ENCODE measurements around the gene LRAT. TPM values are rescaled to one million over a fixed set of nuclear protein-coding genes. Genes with fewer than 3 reads are reported as not detected.

Gene LRAT
- 20.3 to 23.3 TPM (median 22.9 TPM) in 3 replicates for total RNA-seq

DNA sequence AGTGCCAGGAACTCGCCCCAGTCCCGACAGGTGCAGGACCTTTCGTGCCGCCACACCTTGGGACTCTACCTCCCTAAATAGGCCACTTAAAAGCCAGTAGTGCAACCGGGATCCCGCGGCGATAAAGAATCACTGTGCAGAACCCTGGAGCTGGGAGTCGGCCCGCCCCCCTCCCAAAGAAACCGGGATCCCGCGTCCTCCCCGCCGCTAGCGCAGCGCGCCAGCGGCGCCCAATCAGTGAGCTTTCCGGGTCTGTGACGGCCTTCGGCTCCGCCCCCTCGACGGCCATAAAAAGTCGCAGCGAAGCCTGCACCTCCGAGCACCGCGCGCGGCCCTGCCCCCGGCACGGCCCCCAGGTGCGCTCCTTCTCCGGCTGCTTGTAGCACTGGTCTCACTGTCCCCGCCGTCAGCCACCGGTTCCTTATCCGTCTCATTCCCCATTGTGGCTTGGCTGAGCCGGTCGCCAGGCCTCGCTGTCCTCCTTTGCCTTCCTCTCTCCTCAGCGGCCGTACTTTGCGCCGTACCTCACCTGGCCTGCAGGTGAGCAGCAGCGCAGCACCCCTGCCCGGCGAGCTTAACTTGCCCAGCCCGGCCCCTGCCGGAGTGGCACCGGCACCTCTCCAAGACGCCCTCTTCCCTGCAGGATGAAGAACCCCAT, at the start of gene LRAT:
Gene LRAT, plus strand, starts transcription at position 318 of the 658 bp plus-strand sequence. Its CDS starts 327 bp downstream, at position 645.
- Mint-ChIP-seq H3K27me3 (ENCODE audit: low read depth) (peaks cover 96% of the 10 kb centered on the region), H3K4me1 (peaks cover 34% of the 10 kb centered on the region), H3K36me3 (no peaks in the 10 kb centered on the region), H3K27ac (peak within 1 kb of the TSS; percentile 50), H3K4me3 (peak within 1 kb of the TSS; percentile 92), H3K9me3 (no peaks in the 10 kb centered on the region)
- peak; percentile 52 to 78 for DNase-seq (ENCODE audit: low spot score in 2 of 2, unreplicated experiment in 2 of 2)
- TF ChIP-seq, protein P1, sequence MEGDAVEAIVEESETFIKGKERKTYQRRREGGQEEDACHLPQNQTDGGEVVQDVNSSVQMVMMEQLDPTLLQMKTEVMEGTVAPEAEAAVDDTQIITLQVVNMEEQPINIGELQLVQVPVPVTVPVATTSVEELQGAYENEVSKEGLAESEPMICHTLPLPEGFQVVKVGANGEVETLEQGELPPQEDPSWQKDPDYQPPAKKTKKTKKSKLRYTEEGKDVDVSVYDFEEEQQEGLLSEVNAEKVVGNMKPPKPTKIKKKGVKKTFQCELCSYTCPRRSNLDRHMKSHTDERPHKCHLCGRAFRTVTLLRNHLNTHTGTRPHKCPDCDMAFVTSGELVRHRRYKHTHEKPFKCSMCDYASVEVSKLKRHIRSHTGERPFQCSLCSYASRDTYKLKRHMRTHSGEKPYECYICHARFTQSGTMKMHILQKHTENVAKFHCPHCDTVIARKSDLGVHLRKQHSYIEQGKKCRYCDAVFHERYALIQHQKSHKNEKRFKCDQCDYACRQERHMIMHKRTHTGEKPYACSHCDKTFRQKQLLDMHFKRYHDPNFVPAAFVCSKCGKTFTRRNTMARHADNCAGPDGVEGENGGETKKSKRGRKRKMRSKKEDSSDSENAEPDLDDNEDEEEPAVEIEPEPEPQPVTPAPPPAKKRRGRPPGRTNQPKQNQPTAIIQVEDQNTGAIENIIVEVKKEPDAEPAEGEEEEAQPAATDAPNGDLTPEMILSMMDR (IDR thresholded peaks at IDR 0.05; ENCODE audit: unreplicated experiment), result peak; percentile 21

DNA sequence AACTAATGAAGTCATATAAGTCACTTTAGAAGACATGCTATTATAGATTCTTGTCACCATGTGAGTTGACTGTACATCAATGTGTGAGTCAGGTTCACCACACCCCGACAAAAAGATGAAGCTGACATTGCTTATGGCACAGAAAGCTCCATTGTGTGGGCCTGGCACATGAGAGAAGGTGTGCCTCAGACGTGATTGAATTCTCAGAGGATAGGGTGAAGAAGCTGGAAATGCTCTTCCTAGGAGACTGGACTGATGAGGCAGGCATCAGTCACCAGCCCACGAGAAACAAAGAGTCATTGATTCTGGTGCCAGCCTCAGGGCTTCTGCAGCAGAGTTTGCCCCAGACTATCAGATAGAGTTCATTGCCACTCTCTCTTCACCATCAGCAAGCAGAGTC, 35.9 kb upstream of the LRAT start:
- peaks cover 12% of the 10 kb centered on the region for H3K27me3 Mint-ChIP-seq (ENCODE audit: low read depth)
- H3K27ac Mint-ChIP-seq, result no peak overlapping the region
- TF ChIP-seq, protein P1 (IDR thresholded peaks at IDR 0.05; ENCODE audit: unreplicated experiment), result no peak

DNA sequence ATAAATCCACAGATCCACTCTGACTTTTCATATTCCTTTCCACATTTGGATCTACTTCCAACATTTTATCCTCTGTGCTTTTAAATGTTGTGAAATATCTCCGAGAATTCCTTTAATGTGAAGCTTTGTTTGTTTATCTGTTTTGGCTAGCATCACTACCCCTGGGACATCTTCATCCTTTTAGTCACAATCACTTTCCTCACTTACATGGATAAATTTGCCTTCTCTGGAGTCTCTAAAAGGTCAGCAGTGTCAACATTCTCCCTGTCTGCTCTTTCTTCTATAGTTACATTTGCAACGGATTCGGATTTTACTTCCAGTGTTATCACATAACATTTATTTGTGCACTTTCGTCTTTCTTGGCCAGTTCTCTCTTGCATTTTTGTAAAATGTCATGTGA, 34.2 kb upstream of the LRAT start:
- TF ChIP-seq, protein P1 (IDR thresholded peaks at IDR 0.05; ENCODE audit: unreplicated experiment), result no peak
- peaks cover 9% of the 10 kb centered on the region for H3K27me3 Mint-ChIP-seq (ENCODE audit: low read depth)
- DNase-seq (ENCODE audit: low spot score in 2 of 2, unreplicated experiment in 2 of 2), result no peak
- H3K36me3 Mint-ChIP-seq, result no peaks in the 10 kb centered on the region
- no peak overlapping the region for H3K4me3 Mint-ChIP-seq
- H3K27ac Mint-ChIP-seq, result no peak overlapping the region
- H3K4me1 Mint-ChIP-seq, result peaks cover 5% of the 10 kb centered on the region
- H3K9me3 Mint-ChIP-seq, result peaks cover 3% of the 10 kb centered on the region

More for the DNA sequence above, 35.9 kb upstream of the LRAT start:
- DNase-seq (ENCODE audit: low spot score in 2 of 2, unreplicated experiment in 2 of 2), result no peak
- H3K9me3 Mint-ChIP-seq, result peaks cover 3% of the 10 kb centered on the region
- no peaks in the 10 kb centered on the region for H3K36me3 Mint-ChIP-seq
- no peaks in the 10 kb centered on the region for H3K4me1 Mint-ChIP-seq
- H3K4me3 Mint-ChIP-seq, result no peak overlapping the region

DNA sequence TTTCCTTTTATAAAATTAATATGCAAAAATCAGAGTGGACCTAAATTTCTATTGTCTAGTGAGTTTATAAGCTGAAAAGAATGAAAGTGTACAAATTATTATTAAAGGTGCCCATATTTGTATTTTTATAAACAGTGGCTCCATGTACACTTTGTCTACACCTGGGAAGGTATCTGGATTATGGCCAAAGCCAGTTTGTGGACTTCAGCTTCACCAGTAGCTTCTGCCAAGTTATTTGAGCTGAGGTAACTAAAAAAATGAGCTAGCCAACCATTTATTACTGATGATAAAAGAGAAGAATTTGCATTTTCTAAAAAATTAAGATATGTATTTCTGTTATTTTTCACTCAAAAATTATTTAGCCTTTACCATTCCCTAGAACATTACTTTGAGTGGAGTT, 32.3 kb upstream of the LRAT start:
- Mint-ChIP-seq H3K4me3 (no peak overlapping the region), H3K27me3 (ENCODE audit: low read depth) (peaks cover 14% of the 10 kb centered on the region), H3K9me3 (peaks cover 2% of the 10 kb centered on the region), H3K4me1 (peaks cover 15% of the 10 kb centered on the region), H3K27ac (no peak overlapping the region), H3K36me3 (no peaks in the 10 kb centered on the region)
- TF ChIP-seq, protein P1 (IDR thresholded peaks at IDR 0.05; ENCODE audit: unreplicated experiment), result no peak
- no peak for DNase-seq (ENCODE audit: low spot score in 2 of 2, unreplicated experiment in 2 of 2)

DNA sequence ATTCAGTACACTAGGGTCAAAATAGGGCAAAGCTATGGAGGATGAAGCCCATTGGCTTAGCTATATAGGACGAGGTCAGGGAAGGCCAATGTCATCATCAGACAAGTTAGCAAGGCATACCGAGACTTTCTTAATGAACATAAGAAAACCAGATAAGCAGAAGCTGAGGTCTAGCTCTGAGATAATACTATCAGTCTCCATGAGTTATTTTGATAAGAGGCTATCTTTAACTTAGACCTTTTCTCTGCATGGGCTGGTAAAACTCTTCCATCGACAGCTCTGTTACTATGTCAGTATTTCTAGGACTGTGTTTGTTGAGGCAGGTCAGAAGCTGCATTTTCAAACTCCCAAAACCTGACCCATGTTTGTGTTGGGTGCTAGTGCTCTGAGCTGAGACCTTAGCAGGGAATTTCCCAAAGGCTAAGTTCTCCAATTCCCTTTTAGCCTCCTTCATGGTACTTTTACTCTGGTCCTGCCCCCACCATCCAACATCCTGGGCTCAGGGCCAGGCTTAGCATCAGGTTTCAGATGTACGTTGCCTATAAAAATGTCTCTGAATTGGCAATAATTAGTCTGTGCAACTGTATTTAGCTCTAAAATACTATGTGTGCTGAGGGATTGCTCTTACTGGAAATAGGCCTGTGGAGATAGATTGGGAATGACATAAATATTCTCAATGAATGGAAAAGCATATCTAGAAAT, 29.3 kb upstream of the LRAT start:
- Mint-ChIP-seq H3K4me1 (peaks cover 15% of the 10 kb centered on the region), H3K9me3 (no peaks in the 10 kb centered on the region), H3K36me3 (no peaks in the 10 kb centered on the region), H3K27ac (peak overlapping the region; percentile 37), H3K4me3 (no peak overlapping the region), H3K27me3 (ENCODE audit: low read depth) (peaks cover 18% of the 10 kb centered on the region)
- TF ChIP-seq, protein P1 (IDR thresholded peaks at IDR 0.05; ENCODE audit: unreplicated experiment), result no peak
- DNase-seq (ENCODE audit: low spot score in 2 of 2, unreplicated experiment in 2 of 2), result no peak
